HG03432 (cell line): ENCODE results near the gene TGM4.
"Not testable (repeated sequence)": the region's sequence is repeated elsewhere in the genome, so short reads cannot be mapped to it uniquely, and the experiment has no call there.

Source experiments
- ATAC-seq: cut with Tn5 transposase; IDR thresholded peaks from one replicate; pipeline ENCODE4 v1.9.1; 2021; ENCODE audit warnings: mild to moderate bottlenecking, moderate library complexity; ENCODE audit not compliant: unreplicated experiment

Gene TGM4

DNA sequence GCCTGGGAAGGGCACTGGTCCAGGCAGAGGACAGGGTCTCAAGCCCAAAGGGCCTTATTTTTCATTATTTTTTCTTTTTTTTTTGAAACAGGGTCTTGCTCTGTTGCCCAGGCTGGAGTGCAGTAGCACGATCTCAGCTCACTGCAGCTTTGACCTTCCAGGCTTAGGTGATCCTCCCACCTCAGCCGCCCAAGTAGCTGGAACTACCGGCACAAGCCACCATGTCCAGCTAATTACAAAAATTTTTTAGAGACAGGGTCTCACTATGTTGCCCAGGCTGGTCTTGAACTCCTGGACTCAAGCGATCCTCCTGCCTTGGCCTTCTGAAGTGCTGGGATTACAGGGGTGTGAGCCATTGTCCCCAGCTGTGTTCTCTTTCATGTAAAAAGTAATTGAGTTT is 75.4 kb downstream of the TGM4 start:
- ATAC-seq: not testable (repeated sequence)

DNA sequence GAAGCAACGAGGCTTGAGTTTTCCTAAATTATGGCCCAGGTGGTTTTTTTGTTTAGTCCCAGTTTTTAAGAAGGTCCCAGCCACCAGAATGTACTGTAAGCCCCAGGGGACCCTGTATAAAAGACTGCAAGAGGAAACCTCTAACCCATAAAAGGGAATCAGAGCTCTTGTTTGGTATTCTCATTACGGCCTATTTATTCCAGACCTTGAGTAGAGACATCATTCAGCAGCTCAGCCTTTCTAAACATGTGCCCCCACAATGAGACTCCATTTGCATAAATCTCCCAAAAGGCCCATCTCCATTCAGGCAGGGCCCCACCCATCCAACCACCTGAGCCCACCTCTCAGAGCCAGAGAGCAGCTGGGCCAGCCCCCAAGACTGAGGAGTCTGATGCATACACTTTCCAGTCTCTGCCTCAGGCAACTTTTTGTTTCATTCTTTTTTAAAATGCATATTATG is 75.9 kb downstream of the TGM4 start:
- ATAC-seq: no peak

DNA sequence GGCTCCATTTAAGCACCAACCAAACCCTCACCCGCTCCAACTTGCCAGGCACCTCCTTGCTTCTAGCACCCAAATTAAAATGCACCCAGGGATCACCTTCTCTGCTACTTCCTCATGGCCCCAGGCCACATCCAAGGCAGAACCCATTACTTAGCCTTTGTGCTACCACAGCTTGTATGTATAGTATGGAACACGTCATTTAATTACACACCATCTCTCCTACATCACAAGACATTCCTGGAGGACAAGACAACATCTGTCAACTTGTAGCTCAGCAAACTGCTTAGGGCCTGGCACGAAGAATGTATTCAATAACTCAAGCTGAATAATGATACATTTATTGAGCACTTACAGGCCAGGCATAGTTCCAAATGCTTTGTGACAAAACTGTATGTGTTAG is 78.3 kb downstream of the TGM4 start:
- no peak for ATAC-seq

DNA sequence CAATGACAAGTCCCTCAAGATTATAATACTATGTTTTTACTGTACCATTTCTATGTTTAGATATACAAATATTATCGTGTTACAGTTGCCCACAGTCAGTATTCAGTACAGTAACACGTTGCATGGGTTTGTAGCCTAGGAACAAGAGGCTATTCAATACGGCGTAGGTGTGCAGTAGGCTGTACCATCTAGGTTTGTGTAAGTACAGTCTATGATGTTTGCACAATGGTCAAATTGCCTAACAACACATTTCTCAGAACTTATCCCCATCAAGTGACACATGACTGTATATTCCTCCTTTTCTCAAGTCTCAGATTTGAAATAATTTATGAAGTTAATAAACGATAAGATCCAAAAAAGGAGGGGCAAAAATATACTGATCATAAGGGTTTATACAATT is 79.9 kb downstream of the TGM4 start:
- no peak for ATAC-seq

DNA sequence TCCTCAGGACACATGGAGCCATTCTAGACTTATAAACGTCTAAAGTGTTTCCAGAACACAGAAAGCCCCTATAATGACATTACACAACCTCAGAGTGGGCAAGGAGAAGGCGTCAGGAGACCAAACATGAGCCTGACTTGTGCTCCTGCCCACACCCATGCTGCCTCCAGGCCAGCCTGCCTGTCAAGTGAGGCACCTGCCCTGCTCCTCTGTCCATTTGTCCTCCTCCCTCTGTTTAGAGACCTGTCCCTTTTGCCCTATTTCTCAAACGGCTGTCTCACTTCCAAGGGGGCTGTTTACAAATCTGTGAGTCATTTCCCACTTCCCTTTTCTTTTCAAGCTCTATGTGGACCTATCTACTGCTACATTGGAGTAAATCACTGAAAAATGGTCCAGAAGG is 80.6 kb downstream of the TGM4 start:
- ATAC-seq: peak; percentile 83

DNA sequence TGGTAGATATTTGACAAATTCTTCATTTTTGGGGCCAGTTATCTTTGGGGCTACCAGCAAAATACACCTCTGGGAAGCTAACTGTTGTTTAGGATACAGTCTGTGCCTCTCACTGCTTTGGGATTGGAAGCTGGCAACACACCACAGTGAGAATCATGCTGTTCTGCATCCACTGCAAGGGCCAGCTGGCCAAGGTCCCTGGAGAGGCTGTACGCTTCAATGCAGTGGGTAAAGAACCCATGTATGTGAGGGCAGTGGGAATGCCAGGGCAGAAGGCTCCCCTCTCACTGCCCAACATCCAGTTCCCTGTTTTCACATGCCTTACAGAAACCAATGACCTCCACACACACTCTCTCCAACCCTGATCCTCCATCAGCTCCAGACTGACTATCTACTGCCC is 81.5 kb downstream of the TGM4 start:
- no peak for ATAC-seq

DNA sequence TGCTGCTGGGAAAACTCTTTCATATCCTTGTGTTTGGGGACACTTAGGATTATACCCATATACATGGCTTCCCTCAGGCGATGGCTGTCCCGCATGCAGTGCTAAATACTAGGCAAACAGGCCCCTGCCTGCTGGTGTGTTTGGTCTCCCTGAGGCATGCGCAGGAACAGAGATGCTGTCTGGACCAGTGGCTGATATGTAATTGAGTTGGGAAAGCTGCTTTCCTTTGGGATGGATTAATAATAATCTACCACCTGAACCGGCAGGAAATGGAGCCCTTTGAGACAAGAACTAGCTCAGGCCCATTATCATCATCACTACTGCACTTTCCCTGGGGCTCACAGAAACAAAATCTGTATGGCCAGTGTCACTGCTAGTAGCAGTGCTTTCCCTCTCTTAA is 83.6 kb downstream of the TGM4 start:
- ATAC-seq: no peak

DNA sequence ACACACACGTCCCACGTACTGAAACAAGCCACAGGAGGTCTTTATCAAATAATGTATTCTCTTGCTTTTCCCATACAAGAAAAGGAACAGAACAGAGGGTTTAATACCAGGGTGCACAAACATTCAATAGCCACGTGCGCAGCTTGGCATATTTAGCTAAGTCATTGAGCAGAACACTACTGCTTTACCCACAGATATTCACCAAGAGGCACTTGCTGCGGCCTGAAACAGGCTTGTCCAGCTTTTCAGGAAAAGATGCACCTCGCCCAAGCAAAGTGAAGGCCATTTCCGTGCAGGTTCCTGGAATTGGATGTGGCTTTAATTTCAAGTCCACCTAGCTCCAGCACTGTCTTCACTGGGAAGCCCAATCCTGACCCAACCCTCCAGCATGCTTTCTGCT is 84.0 kb downstream of the TGM4 start:
- no peak for ATAC-seq

DNA sequence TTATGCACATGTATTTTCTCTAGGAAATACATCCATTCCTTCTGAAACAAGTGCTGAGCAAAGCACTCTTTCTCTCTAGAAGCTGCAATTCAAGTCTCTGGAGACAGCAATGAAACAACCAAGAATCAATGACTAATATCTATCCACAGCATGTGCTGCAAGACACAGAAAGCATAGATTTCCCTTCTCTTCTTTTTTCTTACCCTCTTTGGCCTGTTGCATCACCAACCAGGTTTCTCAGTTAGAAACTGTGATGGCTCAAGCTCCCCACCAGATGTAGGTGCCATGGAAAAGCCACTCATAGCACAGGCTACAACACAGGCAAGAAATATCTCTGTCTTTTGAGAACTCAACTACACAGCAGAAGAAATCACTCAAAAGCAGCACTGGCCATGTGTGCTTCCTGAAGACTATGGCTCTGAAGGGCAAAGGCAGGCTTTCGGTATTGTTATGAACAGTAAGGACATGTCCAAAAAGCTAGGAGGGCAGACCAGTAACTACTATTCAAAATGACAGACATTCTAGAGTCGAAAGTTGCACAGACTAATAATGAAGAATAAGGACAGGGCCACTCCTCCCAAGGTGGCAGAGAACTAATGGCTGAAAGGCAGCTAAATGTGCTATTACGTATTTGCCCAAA is 86.1 kb downstream of the TGM4 start:
- peak; percentile 77 for ATAC-seq

DNA sequence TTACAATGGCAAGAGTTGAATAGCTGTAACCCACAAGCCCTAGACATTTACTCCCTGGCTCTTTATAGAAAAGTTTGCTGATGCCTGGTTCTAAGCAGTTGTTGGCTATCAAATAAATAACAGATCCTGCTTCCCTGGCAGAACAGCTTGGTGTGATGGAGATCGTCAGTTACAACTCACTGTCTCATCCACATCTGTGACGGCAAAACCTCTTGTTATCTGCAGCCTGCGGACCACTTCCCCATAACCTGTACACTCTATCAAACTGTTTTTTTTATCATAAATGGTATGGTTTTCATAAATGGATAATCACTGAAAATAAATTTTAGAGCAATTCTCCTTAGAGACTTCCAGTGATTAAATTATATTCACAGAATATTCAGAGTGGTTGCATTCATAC is 87.5 kb downstream of the TGM4 start:
- no peak for ATAC-seq

DNA sequence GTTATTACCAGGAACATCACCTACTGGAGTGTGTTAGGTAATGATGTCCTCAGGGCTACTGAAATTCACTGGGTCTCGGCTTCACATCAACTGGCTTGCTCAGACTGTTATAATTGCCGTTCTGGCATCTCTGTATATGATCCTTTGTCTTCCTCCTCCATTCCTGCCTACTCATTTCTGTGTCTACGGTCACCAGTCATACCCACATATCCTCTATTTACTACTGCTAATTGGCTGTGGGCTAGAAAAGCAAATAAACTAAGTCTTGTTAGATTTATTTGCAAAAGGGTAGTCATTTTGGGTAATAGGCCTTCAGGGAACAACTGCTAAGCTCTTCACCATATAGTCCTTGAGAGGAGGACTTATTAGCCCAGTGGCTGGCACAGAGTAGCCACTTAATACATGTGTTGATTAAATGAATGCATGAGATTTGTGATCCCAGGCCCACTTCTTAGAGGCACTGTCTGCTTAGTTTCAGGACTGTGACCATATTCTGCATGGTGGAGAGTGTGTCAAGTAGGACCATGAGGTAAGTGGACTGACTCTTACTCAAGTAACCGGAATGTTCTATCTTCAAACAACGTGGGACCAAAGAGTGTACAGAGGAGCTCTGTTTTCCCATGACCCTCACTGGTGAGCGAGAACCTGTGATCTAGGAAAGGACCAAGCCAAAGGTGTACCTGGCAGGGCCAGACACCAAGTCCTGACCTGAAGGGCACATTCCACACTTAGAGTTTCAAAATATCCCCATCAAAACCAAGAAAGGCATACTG is 88.4 kb downstream of the TGM4 start:
- ATAC-seq: no peak

DNA sequence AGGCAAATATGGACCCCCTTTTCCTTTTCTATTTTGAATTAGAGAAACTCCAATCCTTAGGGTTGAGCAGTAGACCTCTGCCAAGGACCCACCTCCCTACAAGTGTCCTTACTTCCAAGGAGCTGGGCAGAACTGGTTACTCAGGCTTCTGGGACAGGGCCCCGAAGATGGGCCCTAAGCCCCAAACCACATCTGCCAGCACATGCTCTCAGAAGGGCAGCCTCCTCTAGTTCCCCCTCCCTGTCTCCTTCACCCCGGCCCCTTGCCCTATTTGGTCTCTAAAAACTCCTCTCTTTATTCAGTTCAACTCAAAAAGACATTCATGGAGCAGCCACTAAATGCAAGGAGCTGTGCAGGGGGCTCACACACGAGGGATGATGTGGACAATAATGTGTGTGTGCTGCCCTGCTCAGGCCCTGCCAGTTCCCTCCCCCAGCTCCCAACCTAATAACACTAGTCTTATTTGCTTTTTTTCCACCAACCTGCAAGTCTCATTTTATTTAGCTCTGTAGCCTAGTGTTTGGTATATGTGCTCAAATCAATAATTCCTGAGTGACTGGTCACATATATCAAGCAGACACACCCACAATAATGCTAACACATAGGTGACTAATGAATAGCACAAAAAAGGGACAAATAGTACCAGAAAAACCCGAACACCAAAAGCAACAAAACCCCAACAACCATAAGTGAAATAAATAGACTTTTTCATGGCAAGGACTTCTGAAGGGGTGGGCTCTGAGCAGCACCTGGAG is 89.3 kb downstream of the TGM4 start:
- ATAC-seq: no peak
